GM12878 (cell line): ENCODE measurements around the gene RYR2. TPM values are rescaled to one million over a fixed set of nuclear protein-coding genes. Genes with fewer than 3 reads are reported as not detected.

Experiments used
- ATAC-seq: fragments of 200-7000 bp; cut with Tn5 transposase; 3 replicates; pipeline ENCODE4 v1.9.1; 2020; ENCODE audit warnings: mild to moderate bottlenecking, moderate library complexity
- BruUV-seq: library from RNA; stranded (reverse); fragments of 400-500 nt; replicated peaks from 2 replicates; lab custom pipeline; 2021; lab: Mats Ljungman, UMichigan
- CTCF ChIA-PET: fragments of 300-600 bp; sonication (Branson Sonifier 250); formaldehyde crosslinking; extraction: SDS; loops from one replicate; lab custom pipeline; 2021; ENCODE audit warnings: inconsistent platforms; lab: Yijun Ruan, JAX
- POLR2A ChIA-PET: fragments of 350-600 bp; formaldehyde crosslinking; extraction: SDS; loops from one replicate; lab custom pipeline; 2021; ENCODE audit warnings: inconsistent platforms; lab: Charles Lee
- RAD21 ChIA-PET: fragments of 300-600 bp; sonication (Branson Sonifier 250); formaldehyde crosslinking; loops from one replicate; lab custom pipeline; 2023; ENCODE audit warnings: antibody characterized with exemption; ENCODE audit not compliant: unreplicated experiment; lab: Charles Lee
- SMC1A ChIA-PET: fragments of 300-600 bp; sonication (Branson Sonifier 250); formaldehyde crosslinking; loops from one replicate; lab custom pipeline; 2023; ENCODE audit not compliant: unreplicated experiment, uncharacterized antibody; lab: Charles Lee
- DNase-seq: peaks from one replicate; pipeline ENCODE4 v3.0.0-alpha.2; 2011; ENCODE audit warnings: low read depth, low spot score
- FAIRE-seq: peaks from 3 replicates; lab custom pipeline; 2011; peaks lifted over from hg19 to GRCh38; lab: Jason Lieb, UNC
- H2AFZ ChIP-seq: 2 replicates; pipeline ENCODE4 v1.6.0; 2011; ENCODE audit warnings: low read depth, low read length, control low read depth; ENCODE audit not compliant: control insufficient read depth
- H3K27ac ChIP-seq: 2 replicates; pipeline ENCODE4 v1.5.1; 2011; ENCODE audit warnings: control low read depth; ENCODE audit not compliant: control insufficient read depth, insufficient read depth
- H3K27me3 ChIP-seq, 2 experiments: replicated peaks in 1 of 2; 2 replicates each; pipeline versions ENCODE4 v1.6.0 to v1.6.1; 2011; ENCODE audit warnings: low read length in 1 of 2; ENCODE audit not compliant: control insufficient read depth in 2 of 2, insufficient read depth in 2 of 2
- H3K36me3 ChIP-seq, 2 experiments: 2 replicates each; pipeline ENCODE4 v1.5.1; 2011; ENCODE audit warnings: low read length in 1 of 2; ENCODE audit not compliant: control insufficient read depth in 2 of 2, insufficient read depth in 2 of 2
- H3K4me1 ChIP-seq: 2 replicates; pipeline ENCODE4 v1.6.1; 2011; ENCODE audit warnings: mild to moderate bottlenecking, low read length, moderate library complexity, mixed read lengths; ENCODE audit not compliant: control insufficient read depth, insufficient read depth
- H3K4me2 ChIP-seq: 2 replicates; pipeline ENCODE4 v1.6.0; 2011; ENCODE audit warnings: control low read depth; ENCODE audit not compliant: control insufficient read depth, insufficient read depth
- H3K4me3 ChIP-seq: fragments of 200-600 bp; sonication (generic); 2 replicates; pipeline ENCODE4 v1.5.1; 2016
- H3K79me2 ChIP-seq: 2 replicates; pipeline ENCODE4 v1.6.0; 2011; ENCODE audit warnings: low read length; ENCODE audit not compliant: control insufficient read depth, insufficient read depth
- H3K9ac ChIP-seq: 2 replicates; pipeline ENCODE4 v1.8.0; 2011; ENCODE audit warnings: low read length, control low read depth, mixed read lengths; ENCODE audit not compliant: control insufficient read depth, insufficient read depth
- H3K9me3 ChIP-seq: replicated peaks from 3 replicates; pipeline ENCODE4 v1.5.1; 2011; ENCODE audit warnings: mild to moderate bottlenecking, low read length; ENCODE audit not compliant: control insufficient read depth, insufficient read depth
- H4K20me1 ChIP-seq: 2 replicates; pipeline ENCODE4 v1.6.0; 2011; ENCODE audit not compliant: control insufficient read depth, insufficient read depth
- CREM ChIP-seq: IDR thresholded peaks from 2 replicates; pipeline ENCODE4 v1.6.1; 2014; ENCODE audit warnings: antibody characterized with exemption, low read depth
- CUX1 ChIP-seq: IDR thresholded peaks from 2 replicates; pipeline ENCODE4 v1.6.1; 2012; ENCODE audit warnings: improper control_type of control experiment, low read depth, low read length; ENCODE audit not compliant: insufficient replicate concordance
- E2F4 ChIP-seq: IDR thresholded peaks from 2 replicates; pipeline ENCODE4 v1.6.1; 2012; ENCODE audit warnings: low read depth, low read length, improper control_type of control experiment
- ELK1 ChIP-seq: IDR thresholded peaks from 2 replicates; pipeline ENCODE4 v1.6.1; 2012; ENCODE audit warnings: low read depth, low read length, improper control_type of control experiment
- HSF1 ChIP-seq: fragments of 150-350 bp; IDR thresholded peaks from 2 replicates; pipeline ENCODE4 v1.6.1; 2014; ENCODE audit warnings: mild to moderate bottlenecking, low read depth, low read length
- POLR2AphosphoS5 ChIP-seq: IDR thresholded peaks from 2 replicates; pipeline ENCODE4 v1.6.1; 2011; ENCODE audit warnings: mild to moderate bottlenecking, low read length, inconsistent platforms
- RCOR1 ChIP-seq: conservative IDR thresholded peaks from 2 replicates; pipeline ENCODE4 v1.6.1; 2012; ENCODE audit warnings: low read depth, low read length, improper control_type of control experiment
- RELA ChIP-seq: fragments of 450-650 bp; IDR thresholded peaks from 2 replicates; pipeline ENCODE4 v1.8.0; 2014; ENCODE audit warnings: borderline replicate concordance; ENCODE audit not compliant: partially characterized antibody
- WRNIP1 ChIP-seq: IDR thresholded peaks from 2 replicates; pipeline ENCODE4 v1.6.1; 2011; ENCODE audit warnings: low read depth, low read length, improper control_type of control experiment, borderline replicate concordance
- YY1 ChIP-seq: IDR thresholded peaks from 2 replicates; pipeline ENCODE4 v1.6.1; 2011; ENCODE audit warnings: low read depth, mild to moderate bottlenecking, low read length
- ZBTB11 ChIP-seq: fragments of 450-650 bp; formaldehyde crosslinking; IDR thresholded peaks from 2 replicates; pipeline ENCODE4 v1.5.0; 2022; ENCODE audit warnings: mild to moderate bottlenecking, missing genetic modification characterization
- ZNF274 ChIP-seq: IDR thresholded peaks from one replicate; pipeline ENCODE4 v1.8.0; 2011; ENCODE audit not compliant: insufficient read length, insufficient read depth
- WGBS: methylation state at CpG from one replicate; pipeline ENCODE4 v1.1.6; 2016; ENCODE audit warnings: low lambda C conversion rate; ENCODE audit not compliant: insufficient replicate concordance, insufficient coverage; ENCODE audit errors: missing lambda C conversion rate; 5-methylcytosine and 5-hydroxymethylcytosine counted together
- in situ Hi-C: fragments of 300-500 bp; cut with MboI; formaldehyde crosslinking; loops from 9 replicates; pipeline ENCODE4 v1.14.3; 2018; ENCODE audit warnings: mixed read lengths
- intact Hi-C: fragments of 100-400 bp; cut with micrococcal nuclease; formaldehyde crosslinking; loops from one replicate; pipeline ENCODE4 v1.14.2; 2022; ENCODE audit not compliant: unreplicated experiment
- polyA plus RNA-seq, 11 experiments: library from polyadenylated mRNA; depleted of rRNA in 4 of 11; unstranded in 6 of 11; stranded (reverse) in 5 of 11; fragments of >200 nt; fragmentation: Nextera tagmentation in 4 of 11; fragmentation: Illumina TruSeq in 1 of 11; extraction: Ambion mirVana in 4 of 11; extraction: Trizol in 1 of 11; gene quantifications; 1 replicate in 1 of 11; 2 replicates in 10 of 11; pipeline versions ENCODE4 v1.2.1 to v1.2.3, GENCODE V29; 2011 to 2016; ENCODE audit warnings: inconsistent platforms in 2 of 11, missing spikeins in 2 of 11, low read depth in 1 of 11
- total RNA-seq, 4 experiments: library from RNA; depleted of rRNA in 3 of 4; stranded (reverse); fragments of >200 nt in 3 of 4; fragmentation: Illumina TruSeq in 1 of 4; extraction: Trizol in 1 of 4; gene quantifications; 2 replicates each; pipeline versions ENCODE4 v1.2.1 to v1.2.3, GENCODE V29; 2013 to 2021

Gene RYR2
- total and polyA plus RNA-seq, 10 of the 15 experiments (the other 5 are each of a cell fraction or from before 2014, with no cell fraction given) = 0.01 to 0.04 TPM; not detected in 8

GRCh38 chr1:237705462-237705861, 663.5 kb downstream of the RYR2 start:
- RAD21 ChIA-PET = no interaction called here
- intact Hi-C loops = no loop called here
- Histone ChIP-seq H4K20me1 (no peaks in the 10 kb centered on the region), H3K9me3 (no peaks in the 10 kb centered on the region), H3K4me3 (no peak overlapping the region), H3K4me2 (no peak overlapping the region), H3K27me3 (no peaks in the 10 kb centered on the region), H2AFZ (no peak overlapping the region), H3K36me3 (no peaks in the 10 kb centered on the region), H3K4me1 (no peaks in the 10 kb centered on the region), H3K79me2 (no peaks in the 10 kb centered on the region), H3K27ac (no peak overlapping the region), H3K9ac (no peak overlapping the region)
- FAIRE-seq = no peak
- no TSS peak for BruUV-seq
- no peak for ATAC-seq
- SMC1A ChIA-PET = interaction anchor here (1.6 kb wide), 1 partner anchor 12 kb away, joined by 3 read pairs; no protein-coding TSS in a partner anchor
- POLR2A ChIA-PET = no interaction called here
- 23% methylated on average over 4 of the region's 4 CpGs for WGBS
- no peak for DNase-seq
- CTCF ChIA-PET = no interaction called here
- in situ Hi-C loops = no loop called here
- no peak for TF ChIP-seq ZNF274
- no peak for TF ChIP-seq YY1
- TF ChIP-seq HSF1 = no peak
- no peak for TF ChIP-seq E2F4
- TF ChIP-seq POLR2AphosphoS5 = no peak
- no peak for TF ChIP-seq RELA
- TF ChIP-seq ZBTB11 (CRISPR knock-in tag) = no peak
- no peak for TF ChIP-seq RCOR1
- TF ChIP-seq CREM = no peak
- no peak for TF ChIP-seq CUX1
- no peak for TF ChIP-seq WRNIP1
- no peak for TF ChIP-seq ELK1
